SU-DHL-6 (cell line): ENCODE data around the gene ATF7IP.

Source experiments
- H2AFZ ChIP-seq: fragments of 200-600 bp; sonication (generic); 2 replicates; pipeline ENCODE4 v1.6.1; 2014; ENCODE audit warnings: low read depth, mild to moderate bottlenecking, moderate library complexity, mixed read lengths, antibody characterized with exemption, low read length; ENCODE audit not compliant: severe bottlenecking
- H3F3A ChIP-seq: fragments of 200-600 bp; shearing (Covaris generic); 2 replicates; pipeline ENCODE4 v1.6.0; 2016; ENCODE audit warnings: antibody characterized with exemption, mild to moderate bottlenecking; ENCODE audit not compliant: insufficient read depth
- H3K27ac ChIP-seq: fragments of 200-600 bp; sonication (generic); 2 replicates; pipeline ENCODE4 v1.5.1; 2016; ENCODE audit warnings: low read depth, mild to moderate bottlenecking, low read length, moderate library complexity, mixed read lengths
- H3K27me3 ChIP-seq: fragments of 200-600 bp; sonication (generic), shearing (Covaris generic); 2 replicates; pipeline ENCODE4 v1.6.0; 2014; ENCODE audit warnings: mild to moderate bottlenecking, low read length
- H3K36me3 ChIP-seq: fragments of 200-600 bp; sonication (generic); 2 replicates; pipeline ENCODE4 v1.6.1; 2014; ENCODE audit warnings: mild to moderate bottlenecking, low read length, mixed read lengths
- H3K4me2 ChIP-seq: fragments of 300-600, 200-600 bp; shearing (Covaris generic), sonication (generic); 2 replicates; pipeline ENCODE4 v1.6.0; 2014; ENCODE audit warnings: low read length, low read depth, mild to moderate bottlenecking; ENCODE audit not compliant: poor library complexity, severe bottlenecking
- H3K4me3 ChIP-seq: fragments of 200-600 bp; sonication (generic); 2 replicates; pipeline ENCODE4 v1.5.1; 2014; ENCODE audit warnings: antibody characterized with exemption, low read length, mild to moderate bottlenecking, mixed read lengths; ENCODE audit not compliant: insufficient read depth, poor library complexity, severe bottlenecking
- H3K79me2 ChIP-seq: fragments of 200-600 bp; sonication (generic); 2 replicates; pipeline ENCODE4 v1.6.1; 2014; ENCODE audit warnings: mild to moderate bottlenecking, low read length, moderate library complexity; ENCODE audit not compliant: insufficient read depth
- H3K9ac ChIP-seq: fragments of 200-600 bp; sonication (generic); 2 replicates; pipeline ENCODE4 v1.7.0; 2014; ENCODE audit warnings: mild to moderate bottlenecking, low read length
- H3K9me2 ChIP-seq: fragments of 200-600 bp; sonication (generic); replicated peaks from 2 replicates; pipeline ENCODE4 v1.6.1; 2014; ENCODE audit warnings: low read length; ENCODE audit not compliant: insufficient read depth
- H3K9me3 ChIP-seq: fragments of 200-600 bp; sonication (generic); 2 replicates; pipeline ENCODE4 v1.6.1; 2014; ENCODE audit warnings: low read length, mixed read lengths; ENCODE audit not compliant: insufficient read depth
- H4K20me1 ChIP-seq: fragments of 200-600 bp; sonication (generic); 2 replicates; pipeline ENCODE4 v1.6.1; 2014; ENCODE audit warnings: low read depth, mild to moderate bottlenecking, antibody characterized with exemption, low read length, moderate library complexity, mixed read lengths
- EZH2phosphoT487 ChIP-seq: fragments of 200-600 bp; sonication (generic), shearing (Covaris generic); conservative IDR thresholded peaks from 2 replicates; pipeline ENCODE4 v1.6.1; 2018; ENCODE audit warnings: mild to moderate bottlenecking, antibody characterized with exemption, low read length, moderate library complexity, mixed read lengths
- TF ChIP-seq, protein P1 (sequence below): fragments of 200-600 bp; sonication (generic); IDR thresholded peaks from one replicate; pipeline ENCODE4 v1.5.1; 2017; ENCODE audit warnings: antibody characterized with exemption, mild to moderate bottlenecking, low read length, moderate library complexity; ENCODE audit not compliant: insufficient read depth, poor library complexity, severe bottlenecking

ATF7IP gene

DNA sequence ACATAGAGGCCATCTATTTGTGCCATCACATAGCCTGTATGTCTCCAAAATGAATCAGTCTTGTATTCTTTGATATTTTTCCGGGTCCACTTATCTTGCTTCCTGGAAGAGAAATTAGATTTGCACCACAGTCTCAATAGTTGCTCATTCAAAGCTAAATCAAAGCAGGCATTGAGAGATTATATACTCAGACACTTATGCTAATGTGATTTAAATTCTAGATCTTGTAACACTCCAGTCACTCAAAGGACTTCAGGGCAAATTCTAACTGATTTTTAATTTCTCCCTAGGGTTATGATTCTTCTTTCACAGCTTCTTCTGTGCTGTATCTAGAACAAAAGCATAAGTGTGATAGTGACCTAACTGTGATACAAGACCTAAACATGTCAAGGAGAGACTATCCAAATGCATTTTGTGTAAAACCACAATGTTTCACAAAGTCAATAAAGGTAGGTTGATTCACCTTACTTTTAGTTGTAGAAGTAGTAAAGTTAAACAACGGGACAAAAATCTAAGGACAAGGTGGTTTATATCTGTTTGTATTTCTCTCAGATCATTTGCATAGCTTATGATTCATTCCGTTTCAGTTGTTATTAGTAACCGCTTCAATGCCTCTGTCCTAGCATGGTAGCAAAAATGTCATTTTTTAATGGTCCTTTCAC is 175.4 kb downstream of the ATF7IP start:
- no peaks in the 10 kb centered on the region for H3K9me3 ChIP-seq
- no peak overlapping the region for H3K9ac ChIP-seq
- no peak overlapping the region for H3K27ac ChIP-seq
- no peaks in the 10 kb centered on the region for H3K36me3 ChIP-seq
- H3K4me3 ChIP-seq, result no peak overlapping the region
- TF ChIP-seq EZH2phosphoT487, result no peak
- TF ChIP-seq, protein P1, sequence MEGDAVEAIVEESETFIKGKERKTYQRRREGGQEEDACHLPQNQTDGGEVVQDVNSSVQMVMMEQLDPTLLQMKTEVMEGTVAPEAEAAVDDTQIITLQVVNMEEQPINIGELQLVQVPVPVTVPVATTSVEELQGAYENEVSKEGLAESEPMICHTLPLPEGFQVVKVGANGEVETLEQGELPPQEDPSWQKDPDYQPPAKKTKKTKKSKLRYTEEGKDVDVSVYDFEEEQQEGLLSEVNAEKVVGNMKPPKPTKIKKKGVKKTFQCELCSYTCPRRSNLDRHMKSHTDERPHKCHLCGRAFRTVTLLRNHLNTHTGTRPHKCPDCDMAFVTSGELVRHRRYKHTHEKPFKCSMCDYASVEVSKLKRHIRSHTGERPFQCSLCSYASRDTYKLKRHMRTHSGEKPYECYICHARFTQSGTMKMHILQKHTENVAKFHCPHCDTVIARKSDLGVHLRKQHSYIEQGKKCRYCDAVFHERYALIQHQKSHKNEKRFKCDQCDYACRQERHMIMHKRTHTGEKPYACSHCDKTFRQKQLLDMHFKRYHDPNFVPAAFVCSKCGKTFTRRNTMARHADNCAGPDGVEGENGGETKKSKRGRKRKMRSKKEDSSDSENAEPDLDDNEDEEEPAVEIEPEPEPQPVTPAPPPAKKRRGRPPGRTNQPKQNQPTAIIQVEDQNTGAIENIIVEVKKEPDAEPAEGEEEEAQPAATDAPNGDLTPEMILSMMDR, result no peak
- no peak overlapping the region for H3K4me2 ChIP-seq
- H3F3A ChIP-seq, result no peaks in the 10 kb centered on the region
- no peaks in the 10 kb centered on the region for H3K9me2 ChIP-seq
- H3K79me2 ChIP-seq, result no peaks in the 10 kb centered on the region
- no peak overlapping the region for H2AFZ ChIP-seq
- no peaks in the 10 kb centered on the region for H4K20me1 ChIP-seq
- H3K27me3 ChIP-seq, result no peaks in the 10 kb centered on the region

DNA sequence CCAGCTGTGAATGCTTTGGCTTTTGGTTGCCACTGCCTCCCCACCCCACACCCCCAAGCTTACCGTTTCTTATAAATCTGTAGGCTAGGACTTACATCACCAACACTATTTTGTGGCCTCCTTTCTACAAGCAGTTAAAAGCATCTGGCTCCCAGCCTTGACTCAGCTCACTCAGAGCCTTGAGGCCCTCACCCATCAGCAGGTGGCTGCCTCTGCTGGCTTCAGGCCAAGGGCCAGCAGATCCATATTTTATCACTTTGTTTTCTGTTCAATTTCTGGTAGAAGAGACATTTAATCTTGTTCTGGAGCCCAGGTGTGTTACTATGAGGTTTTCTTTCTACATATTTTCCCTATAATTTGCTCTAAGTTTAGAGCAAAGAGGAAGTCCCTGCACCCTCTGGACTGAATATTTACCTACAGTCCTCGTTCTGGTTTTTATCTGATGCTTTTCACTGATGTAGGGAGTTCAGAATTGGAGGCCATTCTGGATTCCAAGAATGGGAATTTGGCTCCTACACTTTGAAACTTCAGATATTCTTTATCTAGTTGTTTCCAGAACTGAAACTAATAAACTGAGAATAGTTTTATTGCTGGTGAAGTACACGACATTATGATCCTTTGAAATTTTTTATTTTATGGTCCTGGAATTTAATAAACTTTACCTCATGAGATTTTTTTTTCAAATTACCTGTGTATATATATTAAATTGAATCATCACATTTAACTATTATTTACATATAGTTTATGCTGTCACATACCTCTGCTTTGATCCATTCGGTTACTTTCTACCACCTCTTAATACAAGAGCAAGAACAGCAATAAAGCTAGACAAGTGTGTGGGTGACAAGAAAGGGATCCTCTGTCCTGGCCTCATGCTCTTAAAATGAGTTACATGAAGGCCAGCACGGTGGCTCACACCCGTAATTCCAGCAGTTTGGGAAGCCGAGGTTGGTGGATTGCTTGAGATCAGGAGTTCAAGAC is 180.0 kb downstream of the ATF7IP start:
- Histone ChIP-seq H3K79me2 (no peaks in the 10 kb centered on the region), H3K27ac (no peak overlapping the region), H3K9ac (no peak overlapping the region), H3F3A (no peaks in the 10 kb centered on the region), H3K9me3 (no peaks in the 10 kb centered on the region), H3K9me2 (no peaks in the 10 kb centered on the region), H3K27me3 (no peaks in the 10 kb centered on the region), H3K4me2 (no peak overlapping the region), H3K36me3 (no peaks in the 10 kb centered on the region), H4K20me1 (no peaks in the 10 kb centered on the region), H2AFZ (no peak overlapping the region), H3K4me3 (no peak overlapping the region)
- no peak for TF ChIP-seq EZH2phosphoT487
- TF ChIP-seq, protein P1, result no peak

DNA sequence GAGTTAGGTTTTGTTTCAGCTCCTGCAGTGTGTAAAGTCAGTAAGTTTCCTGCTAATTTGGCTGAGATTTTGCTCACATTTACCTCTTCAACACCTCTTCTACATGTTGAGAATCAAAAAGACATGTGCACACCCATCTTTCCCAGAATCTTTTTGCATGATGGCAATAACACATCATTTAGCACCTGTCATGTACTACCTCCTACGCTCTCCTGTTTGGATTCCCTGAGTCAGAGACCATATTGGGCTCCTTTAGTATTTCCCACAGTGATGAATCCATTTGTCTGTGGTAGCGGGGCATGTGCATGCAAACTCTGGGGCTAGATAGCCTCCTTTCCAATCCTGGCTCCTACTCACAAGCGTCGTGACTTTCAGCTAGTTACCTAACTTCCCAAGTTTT is 182.1 kb downstream of the ATF7IP start:
- TF ChIP-seq EZH2phosphoT487, result no peak
- TF ChIP-seq, protein P1, result no peak
- H3K79me2 ChIP-seq, result no peaks in the 10 kb centered on the region
- H3K27ac ChIP-seq, result no peak overlapping the region
- H3F3A ChIP-seq, result no peaks in the 10 kb centered on the region
- no peaks in the 10 kb centered on the region for H4K20me1 ChIP-seq
- no peak overlapping the region for H3K4me2 ChIP-seq
- H3K4me3 ChIP-seq, result no peak overlapping the region
- no peaks in the 10 kb centered on the region for H3K36me3 ChIP-seq
- no peaks in the 10 kb centered on the region for H3K9me2 ChIP-seq
- H3K9ac ChIP-seq, result no peak overlapping the region
- H3K9me3 ChIP-seq, result no peaks in the 10 kb centered on the region
- no peak overlapping the region for H2AFZ ChIP-seq
- H3K27me3 ChIP-seq, result no peaks in the 10 kb centered on the region
